Stomach smooth muscle (tissue), 2 donors: ENCODE data around the gene FANCM.
"Not testable (repeated sequence)": the region's sequence is repeated elsewhere in the genome, so short reads cannot be mapped to it uniquely, and the experiment has no call there.

Experiments
- H3K27ac ChIP-seq: one replicate; pipeline ENCODE4 v1.7.0; 2013; ENCODE audit warnings: mild to moderate bottlenecking, low read length, inconsistent platforms
- H3K27me3 ChIP-seq, 2 donors: one replicate each; pipeline ENCODE4 v1.7.0; 2013; ENCODE audit warnings: low read length in 2 of 2; ENCODE audit not compliant: insufficient read depth in 2 of 2, control insufficient read depth in 1 of 2
- H3K36me3 ChIP-seq, 2 donors: one replicate each; pipeline ENCODE4 v1.7.0; 2013; ENCODE audit warnings: low read length in 2 of 2; ENCODE audit not compliant: control insufficient read depth in 2 of 2, insufficient read depth in 2 of 2
- H3K4me1 ChIP-seq: one replicate; pipeline ENCODE4 v1.7.0; 2013; ENCODE audit warnings: low read length; ENCODE audit not compliant: control insufficient read depth, insufficient read depth
- H3K4me3 ChIP-seq, 2 donors: one replicate each; pipeline ENCODE4 v1.7.0; 2013; ENCODE audit warnings: low read length in 2 of 2
- H3K9ac ChIP-seq, 2 donors: one replicate each; pipeline ENCODE4 v1.7.0; 2013; ENCODE audit warnings: low read length in 2 of 2, mild to moderate bottlenecking in 1 of 2
- H3K9me3 ChIP-seq, 2 donors: one replicate each; pipeline ENCODE4 v1.7.0; 2013; ENCODE audit warnings: low read length in 2 of 2; ENCODE audit not compliant: control insufficient read depth in 2 of 2
- donor health status: healthy.
- donor health status: Pancreatic carcinoma.

Gene FANCM

GRCh38 chr14:45142083-45142482 is 6.4 kb downstream of the FANCM start:
- not testable (repeated sequence) for H3K9ac ChIP-seq, H3K4me1 ChIP-seq, H3K4me3 ChIP-seq, H3K36me3 ChIP-seq, H3K9me3 ChIP-seq, H3K27ac ChIP-seq, H3K27me3 ChIP-seq

- H3K4me1 ChIP-seq = no peaks in the 10 kb centered on the region
- no peak overlapping the region for H3K4me3 ChIP-seq
- no peaks in the 10 kb centered on the region for H3K27me3 ChIP-seq
- H3K27ac ChIP-seq = no peak overlapping the region
- H3K9me3 ChIP-seq = no peaks in the 10 kb centered on the region
- H3K36me3 ChIP-seq = no peaks in the 10 kb centered on the region
- no peak overlapping the region for H3K9ac ChIP-seq
These were observed 8.9 kb downstream of the FANCM start for GRCh38 chr14:45144658-45145057.

DNA sequence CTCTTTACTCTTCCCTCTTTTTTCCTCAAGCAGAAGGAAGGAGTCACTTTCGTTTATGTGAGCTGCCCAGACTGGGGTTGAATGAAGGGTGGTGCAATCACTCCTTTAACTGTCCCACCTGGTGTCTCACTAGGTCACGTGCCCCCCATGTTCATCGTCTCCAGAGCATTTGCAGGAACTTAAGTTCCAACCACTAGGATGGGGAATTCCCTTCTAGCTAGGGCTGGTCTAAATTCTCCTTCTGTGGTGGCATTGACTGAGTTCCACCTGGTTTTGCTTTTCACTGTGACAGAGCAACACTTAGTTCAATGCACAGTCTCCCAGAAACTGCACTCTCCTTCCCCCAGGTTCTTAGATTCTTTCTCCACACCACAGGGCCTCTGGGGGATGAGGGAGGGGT is 9.5 kb downstream of the FANCM start:
- Histone ChIP-seq H3K9ac (no peak overlapping the region), H3K27me3 (no peaks in the 10 kb centered on the region), H3K36me3 (no peaks in the 10 kb centered on the region), H3K27ac (no peak overlapping the region), H3K9me3 (no peaks in the 10 kb centered on the region), H3K4me1 (no peaks in the 10 kb centered on the region), H3K4me3 (no peak overlapping the region)

GRCh38 chr14:45149602-45150001 is 13.9 kb downstream of the FANCM start:
- Histone ChIP-seq H3K27ac (no peak overlapping the region), H3K4me1 (no peaks in the 10 kb centered on the region), H3K9me3 (no peaks in the 10 kb centered on the region), H3K36me3 (no peaks in the 10 kb centered on the region), H3K9ac (no peak overlapping the region), H3K27me3 (no peaks in the 10 kb centered on the region), H3K4me3 (no peak overlapping the region)

GRCh38 chr14:45150386-45150890 is 14.7 kb downstream of the FANCM start:
- H3K9ac ChIP-seq = no peak overlapping the region
- no peak overlapping the region for H3K4me3 ChIP-seq
- no peaks in the 10 kb centered on the region for H3K36me3 ChIP-seq
- no peaks in the 10 kb centered on the region for H3K27me3 ChIP-seq
- H3K9me3 ChIP-seq = no peaks in the 10 kb centered on the region
- H3K27ac ChIP-seq = no peak overlapping the region
- H3K4me1 ChIP-seq = no peaks in the 10 kb centered on the region

- Histone ChIP-seq H3K9me3 (no peaks in the 10 kb centered on the region), H3K36me3 (peaks cover 0 to 2% of the 10 kb centered on the region in 2 donors), H3K27me3 (no peaks in the 10 kb centered on the region), H3K4me1 (no peaks in the 10 kb centered on the region), H3K4me3 (no peak overlapping the region), H3K27ac (no peak overlapping the region), H3K9ac (no peak overlapping the region)
These were observed 20.3 kb downstream of the FANCM start for GRCh38 chr14:45156067-45156466.

DNA sequence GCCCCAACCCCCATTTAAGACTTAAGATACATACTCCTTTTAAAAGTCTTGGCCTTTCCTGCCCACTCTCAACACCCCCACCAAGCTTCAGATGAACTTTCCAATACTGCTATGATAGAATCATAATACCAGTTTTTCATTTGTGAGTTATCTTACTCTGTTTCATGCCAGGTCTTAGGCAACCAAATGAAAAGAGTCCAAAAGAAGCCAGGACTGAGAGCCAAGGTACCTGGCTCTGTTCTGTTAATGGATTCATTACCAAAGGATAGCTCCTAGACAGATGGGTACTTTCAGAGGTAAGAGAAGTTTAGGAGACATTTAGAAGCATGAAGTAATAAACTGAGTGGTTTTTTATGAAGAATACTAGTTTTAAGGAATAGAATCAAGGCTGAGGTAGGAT is 34.2 kb downstream of the FANCM start:
- no peaks in the 10 kb centered on the region for H3K9me3 ChIP-seq
- H3K9ac ChIP-seq = no peak overlapping the region
- H3K27me3 ChIP-seq = no peaks in the 10 kb centered on the region
- H3K36me3 ChIP-seq = peaks cover 0 to 2% of the 10 kb centered on the region in 2 donors
- no peak overlapping the region for H3K4me3 ChIP-seq
- no peak overlapping the region for H3K27ac ChIP-seq
- H3K4me1 ChIP-seq = no peaks in the 10 kb centered on the region

- no peak overlapping the region for H3K27ac ChIP-seq
- no peaks in the 10 kb centered on the region for H3K9me3 ChIP-seq
- no peaks in the 10 kb centered on the region for H3K4me1 ChIP-seq
- no peaks in the 10 kb centered on the region for H3K36me3 ChIP-seq
- H3K27me3 ChIP-seq = no peaks in the 10 kb centered on the region
- H3K9ac ChIP-seq = no peak overlapping the region
- H3K4me3 ChIP-seq = no peak overlapping the region
These were observed 41.3 kb downstream of the FANCM start for GRCh38 chr14:45177076-45177475.

- H3K4me1 ChIP-seq = no peaks in the 10 kb centered on the region
- H3K9ac ChIP-seq = no peak overlapping the region
- no peaks in the 10 kb centered on the region for H3K27me3 ChIP-seq
- H3K36me3 ChIP-seq = no peaks in the 10 kb centered on the region
- H3K27ac ChIP-seq = no peak overlapping the region
- no peak overlapping the region for H3K4me3 ChIP-seq
- no peaks in the 10 kb centered on the region for H3K9me3 ChIP-seq
These were observed 45.6 kb downstream of the FANCM start for GRCh38 chr14:45181329-45181728.

GRCh38 chr14:45181806-45182205 is 46.1 kb downstream of the FANCM start:
- Histone ChIP-seq H3K27me3 (no peaks in the 10 kb centered on the region), H3K4me1 (no peaks in the 10 kb centered on the region), H3K4me3 (no peak overlapping the region), H3K9ac (no peak overlapping the region), H3K9me3 (no peaks in the 10 kb centered on the region), H3K27ac (no peak overlapping the region), H3K36me3 (no peaks in the 10 kb centered on the region)

- H3K9me3 ChIP-seq = no peaks in the 10 kb centered on the region
- H3K36me3 ChIP-seq = peaks cover 0 to 2% of the 10 kb centered on the region in 2 donors
- no peaks in the 10 kb centered on the region for H3K27me3 ChIP-seq
- H3K4me1 ChIP-seq = no peaks in the 10 kb centered on the region
- H3K9ac ChIP-seq = no peak overlapping the region
- H3K27ac ChIP-seq = no peak overlapping the region
- H3K4me3 ChIP-seq = no peak overlapping the region
These were observed 49.5 kb downstream of the FANCM start for GRCh38 chr14:45185100-45185814.
